Tongue (tissue), 2 donors: ENCODE measurements around the gene FYB1. TPM values are rescaled to one million over a fixed set of nuclear protein-coding genes. Genes with fewer than 3 reads are reported as not detected.
"Not testable (repeated sequence)": the region's sequence is repeated elsewhere in the genome, so short reads cannot be mapped to it uniquely, and the experiment has no call there.

ENCODE experiments used
- DNase-seq: peaks from one replicate; pipeline ENCODE4 v3.0.0-alpha.2; 2015
- total RNA-seq: library from RNA; depleted of rRNA; stranded (reverse); fragments of >200 nt; gene quantifications from one replicate; pipeline ENCODE4 v1.2.3, GENCODE V29; 2014

FYB1 gene
- total RNA-seq, 1 donor from 2014 or later, result 9.0 TPM

GRCh38 chr5:39186722-39187539, 32.4 kb downstream of the FYB1 start:
- DNase-seq, result no peak

GRCh38 chr5:39186289-39186688, 33.1 kb downstream of the FYB1 start:
- no peak for DNase-seq

DNA sequence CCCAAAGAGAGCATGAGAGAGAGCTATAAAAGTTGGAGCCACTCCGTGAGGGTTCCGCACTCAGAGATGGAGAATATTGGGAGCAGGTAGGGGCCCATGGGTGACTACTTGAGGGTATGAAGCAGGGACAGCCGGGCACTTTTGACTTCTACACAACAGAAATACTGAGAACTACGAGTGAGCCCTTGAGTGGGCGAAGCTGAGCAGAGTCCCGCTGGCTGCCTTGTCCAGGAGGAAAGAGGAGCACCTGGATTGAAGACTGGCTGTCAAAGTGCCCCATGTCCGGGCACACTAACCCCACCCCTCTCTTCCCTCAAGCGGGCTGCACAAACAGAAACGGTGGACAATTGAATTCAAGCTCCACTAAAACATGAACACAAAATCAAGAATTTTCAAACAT, 33.6 kb downstream of the FYB1 start:
- no peak for DNase-seq

GRCh38 chr5:39179561-39179960, 39.8 kb downstream of the FYB1 start:
- DNase-seq, result not testable (repeated sequence)

GRCh38 chr5:39178861-39179260, 40.5 kb downstream of the FYB1 start:
- no peak for DNase-seq

GRCh38 chr5:39178171-39178570, 41.2 kb downstream of the FYB1 start:
- no peak for DNase-seq

DNA sequence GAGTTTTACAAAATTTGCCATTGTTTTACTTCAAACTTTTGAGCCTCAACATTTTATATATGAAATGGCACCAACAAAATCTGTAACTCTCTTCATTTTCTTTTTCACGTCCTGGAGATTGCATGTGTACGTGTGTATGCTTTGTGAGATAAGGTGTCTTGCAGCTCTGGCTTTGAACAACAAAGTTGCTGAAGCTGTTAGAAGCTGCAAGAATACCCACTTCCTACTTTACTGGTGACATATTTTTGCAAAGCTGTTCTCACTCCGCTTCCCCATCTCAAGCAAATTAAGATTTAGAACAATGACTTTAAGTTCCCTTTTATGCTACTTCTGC, 41.8 kb downstream of the FYB1 start:
- no peak for DNase-seq

GRCh38 chr5:39176759-39177630, 42.4 kb downstream of the FYB1 start:
- no peak for DNase-seq

DNA sequence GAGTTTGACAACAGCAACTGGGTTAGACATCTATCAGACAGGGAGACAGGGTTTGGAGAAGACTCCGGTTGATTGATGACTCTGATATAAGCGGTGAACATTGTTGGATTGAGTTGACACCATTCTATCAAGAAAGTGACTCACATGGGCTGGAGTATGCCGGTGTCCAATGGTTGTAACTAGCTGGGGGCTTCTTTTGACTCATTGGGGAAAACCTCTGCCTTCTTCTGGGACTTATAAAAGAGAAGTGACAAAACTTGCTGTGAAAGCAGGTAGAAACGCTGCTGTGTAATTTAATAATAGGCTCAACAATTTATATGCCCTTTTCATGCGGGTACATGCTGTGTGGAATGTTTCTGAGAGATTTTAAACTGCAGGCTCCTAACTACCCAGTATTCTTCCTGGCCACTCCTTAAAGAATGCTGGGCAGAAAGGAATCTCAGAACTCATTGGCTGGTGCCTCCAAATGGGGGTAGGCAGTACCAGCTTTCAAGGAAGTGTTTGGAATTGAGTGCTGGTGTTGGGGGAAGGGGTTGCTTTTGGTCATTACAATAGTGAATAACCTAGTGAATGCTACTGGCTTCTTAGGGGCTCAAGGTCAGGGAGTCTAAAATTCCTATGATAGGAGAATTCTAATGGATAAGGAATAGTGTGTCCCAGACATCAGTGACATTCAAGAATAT, 43.9 kb downstream of the FYB1 start:
- no peak for DNase-seq

DNA sequence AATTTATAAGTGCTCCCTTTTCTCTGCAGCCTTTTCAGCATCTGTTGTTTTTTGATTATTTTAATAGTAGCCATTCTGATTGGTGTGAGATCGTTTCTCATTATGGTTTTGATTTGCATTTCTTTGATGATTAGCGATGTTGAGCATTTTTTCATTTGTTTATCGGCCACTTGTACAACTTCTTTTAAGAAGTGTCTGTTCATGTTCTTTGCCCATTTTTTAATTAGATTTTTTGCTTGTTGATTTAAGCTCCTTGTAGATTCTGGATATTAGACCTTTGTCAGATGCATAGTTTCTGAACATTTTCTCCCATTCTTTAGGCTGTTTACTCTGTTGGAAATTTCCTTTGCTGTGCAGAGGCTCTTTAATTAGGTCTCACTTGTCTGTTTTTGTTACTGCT, 46.3 kb downstream of the FYB1 start:
- DNase-seq, result no peak

- no peak for DNase-seq
Observed at GRCh38 chr5:39172593-39172992, 46.8 kb downstream of the FYB1 start.

- no peak for DNase-seq
Observed at GRCh38 chr5:39171647-39172046, 47.7 kb downstream of the FYB1 start.

GRCh38 chr5:39169081-39169480, 50.3 kb downstream of the FYB1 start:
- no peak for DNase-seq

GRCh38 chr5:39167972-39168342, 51.4 kb downstream of the FYB1 start:
- DNase-seq, result no peak

- no peak for DNase-seq
Observed at GRCh38 chr5:39167141-39167971, 52.0 kb downstream of the FYB1 start.

DNA sequence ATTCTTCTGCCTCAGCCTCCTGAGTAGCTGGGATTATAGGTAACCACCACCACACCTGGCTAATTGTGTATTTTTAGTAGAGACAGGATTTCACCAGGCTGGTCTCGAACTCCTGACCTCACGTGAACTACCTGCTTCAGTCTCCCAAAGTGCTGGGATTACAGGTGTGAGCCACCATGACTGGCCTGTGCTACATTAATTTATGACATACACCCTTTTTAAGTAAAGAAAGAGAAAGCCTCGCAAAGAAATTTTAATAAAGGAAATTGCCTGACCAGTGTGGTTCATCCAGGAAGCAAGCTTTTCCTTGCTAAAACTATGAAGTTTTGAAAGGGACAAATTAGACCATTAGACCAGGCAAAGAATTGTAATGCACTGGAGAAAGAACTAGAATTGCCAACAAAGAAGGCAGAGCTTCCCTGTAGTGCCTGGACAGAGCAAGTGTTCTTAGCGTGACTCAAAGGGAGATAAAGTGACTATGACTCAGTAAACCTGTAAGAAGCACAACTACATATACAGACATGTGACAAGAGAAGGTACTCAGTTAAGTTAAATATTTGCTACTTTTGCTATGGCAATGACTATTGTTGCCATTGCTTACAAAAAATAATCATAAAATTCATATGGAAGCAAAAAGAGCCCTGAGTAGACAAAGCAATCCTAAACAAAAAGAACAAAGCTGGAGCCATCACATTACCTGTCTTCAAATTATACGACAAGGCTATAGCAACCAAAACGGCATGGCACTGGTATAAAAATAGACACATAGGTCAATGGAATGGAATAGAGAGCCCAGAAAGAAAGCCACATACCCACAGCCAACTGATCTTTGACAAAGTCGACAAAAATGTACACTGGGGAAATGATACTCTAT, 54.6 kb downstream of the FYB1 start:
- no peak for DNase-seq

GRCh38 chr5:39164016-39164415, 55.3 kb downstream of the FYB1 start:
- no peak for DNase-seq

DNA sequence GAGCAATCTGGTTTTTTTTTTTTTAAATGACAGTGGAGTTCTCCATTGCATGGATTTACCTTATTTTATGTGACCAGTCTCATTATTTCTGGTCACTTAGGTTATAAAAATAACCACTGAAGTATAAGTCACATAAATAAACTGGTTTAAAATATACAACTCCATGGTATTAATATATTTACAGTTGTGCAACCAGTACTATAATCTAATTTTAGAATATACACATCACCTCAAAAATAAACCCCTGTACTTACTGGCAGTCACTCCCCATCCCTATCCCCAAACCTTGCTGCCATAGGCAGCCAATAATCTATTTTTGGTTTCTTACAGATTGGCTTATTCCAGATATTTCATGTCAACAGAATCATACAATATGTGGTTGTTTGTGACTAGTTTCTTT, 57.8 kb downstream of the FYB1 start:
- DNase-seq, result peak; percentile 3

GRCh38 chr5:39160576-39161213, 58.7 kb downstream of the FYB1 start:
- no peak for DNase-seq

- no peak for DNase-seq
Observed at GRCh38 chr5:39159811-39160490, 59.4 kb downstream of the FYB1 start.
